ENCODE results near the gene TBX4.

The TBX4 gene

GRCh38 chr17:61450641-61451537 is 1.3 kb upstream of the TBX4 start:
- no peak overlapping the region for H3K4me3 ChIP-seq (replicated peaks; ENCODE audit: low read depth, low read length)
- no peak for DNase-seq (ENCODE audit: low read depth)
- TF ChIP-seq CTCF (IDR thresholded peaks at IDR 0.05; ENCODE audit: low read length, missing control alignments) = no peak

GRCh38 chr17:61451538-61452300 is 503 bp upstream of the TBX4 start:
- DNase-seq (ENCODE audit: low read depth) = no peak
- H3K4me3 ChIP-seq (replicated peaks; ENCODE audit: low read depth, low read length) = no peak overlapping the region
- TF ChIP-seq CTCF (IDR thresholded peaks at IDR 0.05; ENCODE audit: low read length, missing control alignments) = no peak

- H3K4me3 ChIP-seq (replicated peaks; ENCODE audit: low read depth, low read length) = no peak overlapping the region
- no peak for DNase-seq (ENCODE audit: low read depth)
- TF ChIP-seq CTCF (IDR thresholded peaks at IDR 0.05; ENCODE audit: low read length, missing control alignments) = no peak
These were observed 1.6 kb downstream of the TBX4 start for GRCh38 chr17:61453566-61454380.

GRCh38 chr17:61454381-61455323 is 2.4 kb downstream of the TBX4 start:
- TF ChIP-seq CTCF (IDR thresholded peaks at IDR 0.05; ENCODE audit: low read length, missing control alignments) = no peak
- H3K4me3 ChIP-seq (replicated peaks; ENCODE audit: low read depth, low read length) = no peak overlapping the region
- no peak for DNase-seq (ENCODE audit: low read depth)

- no peak overlapping the region for H3K4me3 ChIP-seq (replicated peaks; ENCODE audit: low read depth, low read length)
- no peak for TF ChIP-seq CTCF (IDR thresholded peaks at IDR 0.05; ENCODE audit: low read length, missing control alignments)
- DNase-seq (ENCODE audit: low read depth) = no peak
These were observed 3.3 kb downstream of the TBX4 start for GRCh38 chr17:61455324-61456060.

Data from fibroblast of pulmonary artery (primary cell).